SK-N-SH treated with all-trans-retinoic acid at 6 μM for 48 hours (cell line): ENCODE measurements around the gene CKMT2.
"Not testable (repeated sequence)": the region's sequence is repeated elsewhere in the genome, so short reads cannot be mapped to it uniquely, and the experiment has no call there.

ENCODE experiments used
- ATAC-seq: fragments of 200-7000 bp; cut with Tn5 transposase; 3 replicates; pipeline ENCODE4 v1.9.1; 2020; ENCODE audit warnings: mild to moderate bottlenecking, moderate library complexity
- ARNTL ChIP-seq: fragments of 450-650 bp; formaldehyde crosslinking; IDR thresholded peaks from 2 replicates; pipeline ENCODE4 v1.5.0; 2020; ENCODE audit warnings: low read depth, mild to moderate bottlenecking, moderate library complexity, borderline replicate concordance
- CSDC2 ChIP-seq: fragments of 250-450 bp; sonication (Bioruptor Pico); IDR thresholded peaks from 2 replicates; pipeline ENCODE4 v1.5.0; 2020; ENCODE audit warnings: mild to moderate bottlenecking, moderate library complexity
- ESRRG ChIP-seq: fragments of 250-450 bp; sonication (Bioruptor Pico); IDR thresholded peaks from 2 replicates; pipeline ENCODE4 v1.6.1; 2021; ENCODE audit warnings: mild to moderate bottlenecking
- GLIS3 ChIP-seq: fragments of 250-450 bp; sonication (Bioruptor Pico); IDR thresholded peaks from 2 replicates; pipeline ENCODE4 v1.5.0; 2020; ENCODE audit warnings: mild to moderate bottlenecking, moderate library complexity
- ISL1 ChIP-seq: fragments of 250-450 bp; sonication (Bioruptor Pico); IDR thresholded peaks from 2 replicates; pipeline ENCODE4 v2.1.2; 2022; ENCODE audit warnings: mild to moderate bottlenecking, moderate library complexity
- OSR1 ChIP-seq: fragments of 250-450 bp; sonication (Bioruptor Pico); IDR thresholded peaks from 2 replicates; pipeline ENCODE4 v1.8.0; 2022; ENCODE audit warnings: moderate library complexity, mild to moderate bottlenecking, inconsistent platforms
- RARB ChIP-seq: fragments of 250-450 bp; sonication (Bioruptor Pico); IDR thresholded peaks from 2 replicates; pipeline ENCODE4 v1.8.0; 2021; ENCODE audit warnings: mild to moderate bottlenecking, moderate library complexity
- TCF4 ChIP-seq: fragments of 250-450 bp; sonication (Bioruptor Pico); IDR thresholded peaks from 2 replicates; pipeline ENCODE4 v1.8.0; 2021; ENCODE audit warnings: mild to moderate bottlenecking, moderate library complexity, borderline replicate concordance
- TOX ChIP-seq: fragments of 250-450 bp; sonication (Bioruptor Pico); IDR thresholded peaks from 2 replicates; pipeline ENCODE4 v1.8.0; 2021; ENCODE audit warnings: mild to moderate bottlenecking, moderate library complexity, borderline replicate concordance
- ZC3H10 ChIP-seq: fragments of 250-450 bp; sonication (Bioruptor Pico); IDR thresholded peaks from 2 replicates; pipeline ENCODE4 v1.5.1; 2021; ENCODE audit warnings: mild to moderate bottlenecking, moderate library complexity
- ZFP30 ChIP-seq: fragments of 450-650 bp; formaldehyde crosslinking; IDR thresholded peaks from 2 replicates; pipeline ENCODE4 v1.5.0; 2022; ENCODE audit warnings: mild to moderate bottlenecking, moderate library complexity
- ZNF565 ChIP-seq: fragments of 450-650 bp; formaldehyde crosslinking; conservative IDR thresholded peaks from 2 replicates; pipeline ENCODE4 v1.5.0; 2020; ENCODE audit warnings: low read depth, mild to moderate bottlenecking, moderate library complexity
- ZNF8 ChIP-seq: fragments of 450-650 bp; formaldehyde crosslinking; IDR thresholded peaks from 2 replicates; pipeline ENCODE4 v1.5.0; 2020; ENCODE audit warnings: mild to moderate bottlenecking, moderate library complexity
- TF ChIP-seq, protein P1 (sequence below): fragments of 250-450 bp; sonication (Bioruptor Pico); IDR thresholded peaks from 2 replicates; pipeline ENCODE4 v1.5.0; 2020; ENCODE audit warnings: mild to moderate bottlenecking, moderate library complexity
- TF ChIP-seq, protein P2 (sequence below): fragments of 250-450 bp; sonication (Bioruptor Pico); IDR thresholded peaks from 2 replicates; pipeline ENCODE4 v1.5.1; 2020; ENCODE audit warnings: low read depth, mild to moderate bottlenecking, moderate library complexity
- TF ChIP-seq, protein P3 (sequence below): fragments of 250-450 bp; sonication (Bioruptor Pico); IDR thresholded peaks from 2 replicates; pipeline ENCODE4 v1.8.0; 2021; ENCODE audit warnings: low read depth, mild to moderate bottlenecking, moderate library complexity, borderline replicate concordance
- TF ChIP-seq, protein P4 (sequence below): fragments of 250-450 bp; sonication (Bioruptor Pico); IDR thresholded peaks from 2 replicates; pipeline ENCODE4 v1.5.1; 2021; ENCODE audit warnings: mild to moderate bottlenecking, moderate library complexity

CKMT2 gene

DNA sequence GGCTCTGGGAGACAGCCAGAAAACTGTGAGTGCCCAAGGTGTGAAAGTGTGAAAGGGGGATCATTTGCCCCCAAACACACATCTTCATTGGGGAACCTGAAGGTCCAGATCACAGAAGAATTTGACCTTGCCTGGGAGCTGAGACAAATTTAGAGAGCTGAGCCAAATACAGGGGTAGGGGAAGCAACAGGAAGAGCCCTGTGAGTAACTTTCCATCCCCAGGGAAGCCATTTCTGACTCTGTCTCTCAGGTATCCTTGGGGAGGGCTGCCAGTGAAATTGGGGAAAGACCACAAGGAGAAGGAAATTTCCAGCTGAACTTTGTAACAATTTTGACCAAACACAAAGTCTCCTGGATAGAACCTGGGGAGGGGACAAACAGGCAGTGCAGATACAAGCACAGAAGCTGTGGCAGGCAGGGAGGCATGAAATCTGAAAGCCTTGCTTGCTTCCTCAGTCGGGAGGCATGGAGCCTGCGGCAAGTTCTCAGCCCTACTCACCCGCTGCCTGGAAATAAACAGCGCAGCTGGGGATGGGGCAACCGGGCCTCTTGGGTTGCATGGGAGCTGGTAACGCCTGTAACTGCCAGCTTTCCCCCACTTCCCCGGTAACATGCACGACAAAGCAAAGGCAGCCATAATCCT lies 36.8 kb downstream of the CKMT2 start:
- no peak for ATAC-seq
- TF ChIP-seq, protein P1, sequence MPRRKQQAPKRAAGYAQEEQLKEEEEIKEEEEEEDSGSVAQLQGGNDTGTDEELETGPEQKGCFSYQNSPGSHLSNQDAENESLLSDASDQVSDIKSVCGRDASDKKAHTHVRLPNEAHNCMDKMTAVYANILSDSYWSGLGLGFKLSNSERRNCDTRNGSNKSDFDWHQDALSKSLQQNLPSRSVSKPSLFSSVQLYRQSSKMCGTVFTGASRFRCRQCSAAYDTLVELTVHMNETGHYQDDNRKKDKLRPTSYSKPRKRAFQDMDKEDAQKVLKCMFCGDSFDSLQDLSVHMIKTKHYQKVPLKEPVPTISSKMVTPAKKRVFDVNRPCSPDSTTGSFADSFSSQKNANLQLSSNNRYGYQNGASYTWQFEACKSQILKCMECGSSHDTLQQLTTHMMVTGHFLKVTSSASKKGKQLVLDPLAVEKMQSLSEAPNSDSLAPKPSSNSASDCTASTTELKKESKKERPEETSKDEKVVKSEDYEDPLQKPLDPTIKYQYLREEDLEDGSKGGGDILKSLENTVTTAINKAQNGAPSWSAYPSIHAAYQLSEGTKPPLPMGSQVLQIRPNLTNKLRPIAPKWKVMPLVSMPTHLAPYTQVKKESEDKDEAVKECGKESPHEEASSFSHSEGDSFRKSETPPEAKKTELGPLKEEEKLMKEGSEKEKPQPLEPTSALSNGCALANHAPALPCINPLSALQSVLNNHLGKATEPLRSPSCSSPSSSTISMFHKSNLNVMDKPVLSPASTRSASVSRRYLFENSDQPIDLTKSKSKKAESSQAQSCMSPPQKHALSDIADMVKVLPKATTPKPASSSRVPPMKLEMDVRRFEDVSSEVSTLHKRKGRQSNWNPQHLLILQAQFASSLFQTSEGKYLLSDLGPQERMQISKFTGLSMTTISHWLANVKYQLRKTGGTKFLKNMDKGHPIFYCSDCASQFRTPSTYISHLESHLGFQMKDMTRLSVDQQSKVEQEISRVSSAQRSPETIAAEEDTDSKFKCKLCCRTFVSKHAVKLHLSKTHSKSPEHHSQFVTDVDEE (CRISPR knock-in tag), result no peak
- TF ChIP-seq CSDC2 (no peak), OSR1 (CRISPR knock-in tag) (no peak), ESRRG (CRISPR knock-in tag) (no peak), TOX (no peak), RARB (CRISPR knock-in tag) (no peak), ZFP30 (CRISPR knock-in tag) (no peak), ZNF565 (CRISPR knock-in tag) (no peak)

DNA sequence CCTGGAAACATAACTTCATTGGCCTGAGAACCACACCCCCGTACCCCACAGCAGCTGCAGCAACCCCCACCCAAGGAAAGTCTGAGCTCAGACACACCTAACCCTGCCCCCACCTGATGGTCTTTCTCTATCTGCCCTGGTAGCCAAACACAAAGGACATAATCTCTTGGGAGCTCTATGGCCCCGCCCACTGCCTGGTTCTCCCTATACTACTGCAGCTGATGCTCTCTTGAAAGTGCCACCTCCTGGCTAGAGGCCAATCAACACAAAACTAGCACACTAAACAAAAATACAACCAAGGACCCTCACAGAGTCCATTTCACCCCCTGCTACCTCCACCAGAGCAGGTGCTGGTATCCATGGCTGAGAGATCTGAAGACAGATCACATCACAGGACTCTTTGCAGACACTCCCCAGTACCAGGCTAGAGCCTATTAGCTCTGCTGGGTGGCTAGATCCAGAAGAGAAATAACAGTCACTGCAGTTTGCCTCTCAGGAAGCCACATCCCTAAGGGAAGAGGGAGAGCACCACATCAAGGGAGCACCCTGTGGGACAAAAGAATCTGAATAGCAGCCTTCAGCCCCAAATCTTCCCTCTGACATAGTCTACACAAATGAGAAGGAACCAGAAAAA lies 37.4 kb downstream of the CKMT2 start:
- not testable (repeated sequence) for ATAC-seq

DNA sequence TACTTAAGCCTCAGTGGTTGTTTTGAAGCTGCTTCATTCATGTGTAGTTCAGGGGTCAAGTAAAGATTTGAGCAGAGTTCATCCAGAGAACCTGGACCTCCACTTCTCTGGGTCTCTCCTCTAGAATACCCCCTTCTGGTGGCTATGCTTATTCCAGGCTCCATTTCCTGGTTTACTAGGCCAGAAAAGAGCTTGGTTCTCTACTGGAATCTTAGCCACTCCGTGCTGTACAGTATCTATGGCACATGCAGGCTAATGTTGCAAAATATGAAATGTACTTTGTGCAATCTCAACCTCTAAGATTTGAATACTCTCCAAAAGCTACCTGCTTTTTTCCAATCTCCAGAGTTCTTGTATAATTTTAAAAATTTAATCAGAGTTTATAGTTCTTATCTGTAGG lies 50.9 kb downstream of the CKMT2 start:
- TF ChIP-seq TOX (no peak), RARB (CRISPR knock-in tag) (no peak), ISL1 (CRISPR knock-in tag) (no peak), TCF4 (CRISPR knock-in tag) (no peak), ARNTL (CRISPR knock-in tag) (no peak), ZNF565 (CRISPR knock-in tag) (no peak), GLIS3 (CRISPR knock-in tag) (no peak), ZFP30 (CRISPR knock-in tag) (no peak)
- TF ChIP-seq, protein P2, sequence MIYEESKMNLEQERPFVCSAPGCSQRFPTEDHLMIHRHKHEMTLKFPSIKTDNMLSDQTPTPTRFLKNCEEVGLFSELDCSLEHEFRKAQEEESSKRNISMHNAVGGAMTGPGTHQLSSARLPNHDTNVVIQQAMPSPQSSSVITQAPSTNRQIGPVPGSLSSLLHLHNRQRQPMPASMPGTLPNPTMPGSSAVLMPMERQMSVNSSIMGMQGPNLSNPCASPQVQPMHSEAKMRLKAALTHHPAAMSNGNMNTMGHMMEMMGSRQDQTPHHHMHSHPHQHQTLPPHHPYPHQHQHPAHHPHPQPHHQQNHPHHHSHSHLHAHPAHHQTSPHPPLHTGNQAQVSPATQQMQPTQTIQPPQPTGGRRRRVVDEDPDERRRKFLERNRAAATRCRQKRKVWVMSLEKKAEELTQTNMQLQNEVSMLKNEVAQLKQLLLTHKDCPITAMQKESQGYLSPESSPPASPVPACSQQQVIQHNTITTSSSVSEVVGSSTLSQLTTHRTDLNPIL (CRISPR knock-in tag), result no peak
- TF ChIP-seq, protein P1 (CRISPR knock-in tag), result no peak
- ATAC-seq, result no peak

DNA sequence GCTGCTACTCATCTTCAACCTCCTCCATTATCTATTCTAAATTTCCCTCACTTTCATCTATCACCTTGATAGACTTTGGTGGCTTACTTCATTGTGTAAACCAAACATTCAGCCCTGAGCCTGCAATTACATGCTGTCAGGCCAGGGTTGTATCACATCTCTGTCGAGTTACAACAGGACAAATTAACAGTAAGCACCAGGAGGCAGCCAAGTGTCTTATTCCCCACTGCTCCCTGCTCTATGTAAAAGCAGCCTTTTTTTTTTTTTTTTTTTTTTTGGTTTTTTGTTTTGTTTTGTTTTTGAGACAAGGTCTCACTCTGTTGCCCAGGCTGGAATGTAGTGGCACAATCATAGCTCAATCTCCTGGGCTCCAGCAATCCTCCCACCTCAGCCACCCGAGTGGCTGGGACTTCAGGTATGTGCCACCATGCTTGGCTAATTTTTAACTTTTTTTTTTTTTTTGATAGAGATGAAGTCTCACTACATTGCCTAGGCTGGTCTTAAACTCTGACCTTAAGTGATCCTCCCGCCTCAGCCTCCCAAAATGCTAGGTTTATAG lies 53.0 kb downstream of the CKMT2 start:
- ATAC-seq, result no peak; the same call in 2 of the 3 replicates
- no peak for TF ChIP-seq ESRRG (CRISPR knock-in tag)
- no peak for TF ChIP-seq TCF4 (CRISPR knock-in tag)
- TF ChIP-seq, protein P3, sequence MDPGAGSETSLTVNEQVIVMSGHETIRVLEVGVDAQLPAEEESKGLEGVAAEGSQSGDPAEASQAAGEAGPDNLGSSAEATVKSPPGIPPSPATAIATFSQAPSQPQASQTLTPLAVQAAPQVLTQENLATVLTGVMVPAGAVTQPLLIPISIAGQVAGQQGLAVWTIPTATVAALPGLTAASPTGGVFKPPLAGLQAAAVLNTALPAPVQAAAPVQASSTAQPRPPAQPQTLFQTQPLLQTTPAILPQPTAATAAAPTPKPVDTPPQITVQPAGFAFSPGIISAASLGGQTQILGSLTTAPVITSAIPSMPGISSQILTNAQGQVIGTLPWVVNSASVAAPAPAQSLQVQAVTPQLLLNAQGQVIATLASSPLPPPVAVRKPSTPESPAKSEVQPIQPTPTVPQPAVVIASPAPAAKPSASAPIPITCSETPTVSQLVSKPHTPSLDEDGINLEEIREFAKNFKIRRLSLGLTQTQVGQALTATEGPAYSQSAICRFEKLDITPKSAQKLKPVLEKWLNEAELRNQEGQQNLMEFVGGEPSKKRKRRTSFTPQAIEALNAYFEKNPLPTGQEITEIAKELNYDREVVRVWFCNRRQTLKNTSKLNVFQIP (CRISPR knock-in tag), result no peak
- TF ChIP-seq ARNTL (CRISPR knock-in tag), result no peak
- TF ChIP-seq, protein P1 (CRISPR knock-in tag), result no peak
- TF ChIP-seq TOX, result no peak
- no peak for TF ChIP-seq ZNF8 (CRISPR knock-in tag)
- TF ChIP-seq GLIS3 (CRISPR knock-in tag), result no peak
- TF ChIP-seq ZNF565 (CRISPR knock-in tag), result no peak
- no peak for TF ChIP-seq ISL1 (CRISPR knock-in tag)
- no peak for TF ChIP-seq RARB (CRISPR knock-in tag)
- no peak for TF ChIP-seq CSDC2
- no peak for TF ChIP-seq OSR1 (CRISPR knock-in tag)
- TF ChIP-seq, protein P2 (CRISPR knock-in tag), result no peak
- TF ChIP-seq, protein P4, sequence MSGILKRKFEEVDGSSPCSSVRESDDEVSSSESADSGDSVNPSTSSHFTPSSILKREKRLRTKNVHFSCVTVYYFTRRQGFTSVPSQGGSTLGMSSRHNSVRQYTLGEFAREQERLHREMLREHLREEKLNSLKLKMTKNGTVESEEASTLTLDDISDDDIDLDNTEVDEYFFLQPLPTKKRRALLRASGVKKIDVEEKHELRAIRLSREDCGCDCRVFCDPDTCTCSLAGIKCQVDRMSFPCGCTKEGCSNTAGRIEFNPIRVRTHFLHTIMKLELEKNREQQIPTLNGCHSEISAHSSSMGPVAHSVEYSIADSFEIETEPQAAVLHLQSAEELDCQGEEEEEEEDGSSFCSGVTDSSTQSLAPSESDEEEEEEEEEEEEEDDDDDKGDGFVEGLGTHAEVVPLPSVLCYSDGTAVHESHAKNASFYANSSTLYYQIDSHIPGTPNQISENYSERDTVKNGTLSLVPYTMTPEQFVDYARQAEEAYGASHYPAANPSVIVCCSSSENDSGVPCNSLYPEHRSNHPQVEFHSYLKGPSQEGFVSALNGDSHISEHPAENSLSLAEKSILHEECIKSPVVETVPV, result no peak
- TF ChIP-seq ZC3H10, result no peak
